Measurements from ENCODE around the gene PTPN18.

The PTPN18 gene

DNA sequence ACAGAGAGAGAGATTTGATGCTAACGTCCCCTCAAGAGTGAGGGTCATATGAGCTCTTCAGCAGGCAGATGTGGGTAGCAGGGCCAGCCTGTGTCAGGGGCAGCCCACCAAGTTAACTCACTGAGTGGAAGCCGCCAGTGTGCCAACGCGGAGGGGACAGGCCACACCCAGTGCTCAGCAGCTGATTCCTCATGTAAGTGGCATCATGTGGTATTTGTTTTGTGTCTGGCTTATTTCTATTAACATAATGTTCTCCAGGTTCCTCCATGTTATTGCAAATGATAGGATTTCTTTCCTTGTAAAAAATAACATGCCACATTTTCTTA is 9.2 kb upstream of the PTPN18 start:
- H3K4me3 ChIP-seq (ENCODE audit: low read depth, low read length): no peak overlapping the region
- TF ChIP-seq, protein P1, sequence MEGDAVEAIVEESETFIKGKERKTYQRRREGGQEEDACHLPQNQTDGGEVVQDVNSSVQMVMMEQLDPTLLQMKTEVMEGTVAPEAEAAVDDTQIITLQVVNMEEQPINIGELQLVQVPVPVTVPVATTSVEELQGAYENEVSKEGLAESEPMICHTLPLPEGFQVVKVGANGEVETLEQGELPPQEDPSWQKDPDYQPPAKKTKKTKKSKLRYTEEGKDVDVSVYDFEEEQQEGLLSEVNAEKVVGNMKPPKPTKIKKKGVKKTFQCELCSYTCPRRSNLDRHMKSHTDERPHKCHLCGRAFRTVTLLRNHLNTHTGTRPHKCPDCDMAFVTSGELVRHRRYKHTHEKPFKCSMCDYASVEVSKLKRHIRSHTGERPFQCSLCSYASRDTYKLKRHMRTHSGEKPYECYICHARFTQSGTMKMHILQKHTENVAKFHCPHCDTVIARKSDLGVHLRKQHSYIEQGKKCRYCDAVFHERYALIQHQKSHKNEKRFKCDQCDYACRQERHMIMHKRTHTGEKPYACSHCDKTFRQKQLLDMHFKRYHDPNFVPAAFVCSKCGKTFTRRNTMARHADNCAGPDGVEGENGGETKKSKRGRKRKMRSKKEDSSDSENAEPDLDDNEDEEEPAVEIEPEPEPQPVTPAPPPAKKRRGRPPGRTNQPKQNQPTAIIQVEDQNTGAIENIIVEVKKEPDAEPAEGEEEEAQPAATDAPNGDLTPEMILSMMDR (IDR thresholded peaks at IDR 0.05; ENCODE audit: borderline replicate concordance, insufficient read depth, low read depth, low read length): no peak

DNA sequence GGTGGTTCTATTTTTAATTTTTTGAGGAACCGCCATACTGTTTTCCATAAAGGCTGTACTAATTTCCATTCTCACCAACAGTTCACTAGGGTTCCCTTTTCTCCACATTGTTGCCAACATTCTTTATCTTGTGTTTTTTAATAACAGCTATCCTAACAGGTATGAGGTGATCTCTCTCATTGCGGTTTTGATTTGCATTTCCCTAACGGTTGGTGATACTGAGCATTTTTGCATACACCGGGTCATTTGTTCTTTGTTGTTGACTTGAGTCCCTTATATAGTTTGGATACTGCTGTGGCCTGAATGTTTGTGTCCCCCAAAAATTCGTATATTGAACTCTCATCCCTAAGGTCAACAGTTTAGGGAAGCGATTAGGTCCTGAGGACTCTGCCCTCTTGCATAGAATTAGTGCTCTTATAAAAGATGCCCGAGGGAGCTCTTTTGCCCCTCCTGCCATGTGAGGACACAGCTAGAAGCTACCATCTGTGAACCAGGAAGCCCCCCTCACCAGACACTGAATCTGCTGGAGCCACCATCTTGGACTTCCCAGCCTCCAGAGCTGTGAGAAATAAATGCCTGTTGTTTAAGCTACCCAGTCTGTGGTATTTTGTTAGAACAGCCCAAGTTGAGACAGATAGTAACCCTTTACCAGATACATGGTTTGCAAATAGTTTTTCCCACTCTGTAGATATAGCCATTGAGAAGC is 8.5 kb upstream of the PTPN18 start:
- TF ChIP-seq, protein P1 (IDR thresholded peaks at IDR 0.05; ENCODE audit: borderline replicate concordance, insufficient read depth, low read depth, low read length): no peak
- H3K4me3 ChIP-seq (ENCODE audit: low read depth, low read length): no peak overlapping the region

DNA sequence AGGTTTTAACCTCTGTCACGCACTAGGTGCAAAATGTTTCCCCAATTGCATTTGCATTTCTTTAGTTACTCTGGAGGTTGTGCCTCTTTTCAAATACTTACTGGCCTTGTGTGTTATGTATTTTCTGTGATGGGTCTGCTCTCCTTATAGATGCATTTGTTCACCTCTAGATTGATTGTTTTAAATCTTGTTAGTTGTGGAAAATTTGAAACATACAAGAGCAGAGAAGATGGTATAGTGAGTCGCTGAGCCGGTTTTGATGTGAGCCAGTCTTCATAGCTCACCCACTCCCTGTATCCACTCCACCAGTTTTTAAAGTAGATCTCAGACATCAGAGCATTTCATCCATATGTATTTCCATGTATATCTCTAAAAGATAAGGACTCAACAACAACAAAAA is 6.7 kb upstream of the PTPN18 start:
- TF ChIP-seq, protein P1 (IDR thresholded peaks at IDR 0.05; ENCODE audit: borderline replicate concordance, insufficient read depth, low read depth, low read length): no peak
- H3K4me3 ChIP-seq (ENCODE audit: low read depth, low read length): no peak overlapping the region

DNA sequence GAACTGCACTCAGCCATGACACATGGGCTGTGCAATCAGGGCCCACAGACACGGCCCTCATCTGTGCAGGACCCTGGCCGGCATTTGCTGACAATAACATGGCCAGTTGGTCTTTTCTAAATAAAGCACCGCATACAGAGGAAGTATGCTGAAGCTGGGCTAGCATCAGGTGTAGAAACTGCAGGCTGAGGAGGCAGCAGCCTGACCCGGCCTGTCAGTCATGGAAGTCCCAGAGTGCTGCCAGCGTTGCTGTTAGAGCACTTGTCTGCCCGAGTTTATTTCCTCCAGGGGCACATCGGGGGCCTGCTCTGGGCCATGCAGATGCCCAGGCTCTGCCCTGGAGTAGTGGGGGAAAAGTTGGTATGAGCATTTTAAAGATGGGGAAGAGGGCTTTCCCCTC is 4.1 kb upstream of the PTPN18 start:
- TF ChIP-seq, protein P1 (IDR thresholded peaks at IDR 0.05; ENCODE audit: borderline replicate concordance, insufficient read depth, low read depth, low read length): no peak
- no peak overlapping the region for H3K4me3 ChIP-seq (ENCODE audit: low read depth, low read length)

DNA sequence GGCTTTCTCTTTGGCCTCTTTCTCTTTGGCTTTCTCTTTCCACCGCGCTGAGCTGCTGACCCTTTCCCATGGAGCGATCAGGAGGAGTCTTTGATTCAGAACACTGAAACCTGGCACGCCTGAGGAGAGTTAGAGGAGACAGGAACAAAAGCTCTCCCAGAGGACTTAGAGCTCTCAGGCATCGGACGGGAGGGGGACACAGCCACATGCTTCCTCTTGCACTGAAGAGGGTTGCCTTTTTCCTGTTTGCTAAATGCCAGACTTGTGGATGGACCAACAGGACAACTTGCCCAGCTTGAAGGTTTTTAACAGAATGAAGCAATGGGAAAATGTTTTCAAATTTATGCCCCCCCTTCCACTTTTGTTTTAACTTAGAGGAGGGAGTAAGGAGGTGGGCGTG is 3.6 kb upstream of the PTPN18 start:
- no peak overlapping the region for H3K4me3 ChIP-seq (ENCODE audit: low read depth, low read length)
- TF ChIP-seq, protein P1 (IDR thresholded peaks at IDR 0.05; ENCODE audit: borderline replicate concordance, insufficient read depth, low read depth, low read length): no peak

DNA sequence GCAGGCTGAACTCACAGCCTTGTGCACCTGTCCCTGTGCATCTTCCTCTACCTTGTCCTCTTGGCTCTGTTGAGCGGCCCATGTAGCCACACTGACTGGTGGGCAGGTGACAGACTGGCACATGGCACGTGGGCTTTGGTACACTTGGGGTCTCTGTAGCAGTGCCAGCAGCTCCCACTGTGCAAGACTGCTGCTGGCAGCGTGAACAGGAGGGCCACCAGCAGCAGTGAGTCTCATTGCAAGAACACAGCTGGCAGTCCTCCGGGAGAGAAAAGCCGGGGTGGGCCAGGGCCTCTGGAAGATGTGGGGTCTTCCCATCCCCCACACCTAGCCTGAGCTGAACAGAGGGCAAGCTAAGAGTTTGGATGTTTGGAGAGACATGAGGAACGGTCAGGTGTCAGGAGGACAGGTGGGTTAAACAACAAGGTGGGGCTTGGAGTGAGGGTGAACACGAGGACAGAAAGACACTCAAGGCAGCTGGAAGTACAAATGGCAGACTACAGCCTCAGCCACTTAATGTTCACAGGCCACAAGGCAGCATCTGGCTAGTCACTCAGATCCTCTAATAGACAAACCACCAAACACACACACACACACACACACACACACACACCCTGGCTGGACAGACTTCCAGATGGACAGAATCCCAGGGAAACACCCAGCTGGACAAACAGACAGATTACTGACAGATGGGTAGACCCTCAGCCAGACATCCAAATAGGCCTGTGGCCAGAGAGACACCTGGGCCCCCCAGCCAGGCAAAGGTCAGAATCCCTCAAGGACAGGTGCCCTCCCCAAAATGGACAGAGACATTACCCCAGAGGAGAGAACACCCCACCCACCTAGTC is 2.3 kb upstream of the PTPN18 start:
- TF ChIP-seq, protein P1 (IDR thresholded peaks at IDR 0.05; ENCODE audit: borderline replicate concordance, insufficient read depth, low read depth, low read length): no peak
- H3K4me3 ChIP-seq (ENCODE audit: low read depth, low read length): no peak overlapping the region

DNA sequence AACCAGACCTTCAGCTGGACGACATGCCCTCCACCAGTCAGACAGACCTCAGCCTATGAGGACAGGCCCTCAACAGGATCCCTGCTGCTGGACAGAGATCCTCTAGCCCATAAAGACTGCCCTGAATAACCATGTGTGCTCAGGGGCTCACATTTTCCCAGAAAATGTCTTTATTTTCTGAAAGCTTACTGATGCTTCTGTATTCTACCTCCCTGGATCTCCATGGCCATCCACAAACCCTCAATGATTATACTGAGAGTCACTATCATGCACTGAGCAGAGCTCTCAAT is 1.8 kb upstream of the PTPN18 start:
- TF ChIP-seq, protein P1 (IDR thresholded peaks at IDR 0.05; ENCODE audit: borderline replicate concordance, insufficient read depth, low read depth, low read length): no peak
- H3K4me3 ChIP-seq (ENCODE audit: low read depth, low read length): no peak overlapping the region
